OCI-LY1 (cell line): ENCODE results near the gene SFTA2.

Source experiments
- CTCF ChIP-seq: fragments of 200-600 bp; sonication (generic), shearing (Covaris generic); IDR thresholded peaks from 2 replicates; pipeline ENCODE4 v1.5.1; 2017; ENCODE audit warnings: mild to moderate bottlenecking, antibody characterized with exemption, low read length, moderate library complexity, mixed read lengths
- EZH2 ChIP-seq: fragments of 200-600 bp; sonication (generic), shearing (Covaris generic); IDR thresholded peaks from 2 replicates; pipeline ENCODE4 v1.8.0; 2017; ENCODE audit warnings: borderline replicate concordance, mixed run types, mild to moderate bottlenecking, antibody characterized with exemption, low read length, moderate library complexity, mixed read lengths

- TF ChIP-seq CTCF: no peak
- no peak for TF ChIP-seq EZH2
Observed at GRCh38 chr6:30955367-30956042, 23.5 kb upstream of the SFTA2 start.
